Fibroblast of upper back skin (primary cell): ENCODE measurements around the gene CAMKMT.

Experiments
- DNase-seq: peaks from one replicate; pipeline ENCODE4 v3.0.0-alpha.2; 2013

The CAMKMT gene

GRCh38 chr2:44778671-44779476, 417.1 kb downstream of the CAMKMT start:
- DNase-seq, result no peak

GRCh38 chr2:44779793-44780192, 418.0 kb downstream of the CAMKMT start:
- no peak for DNase-seq

- DNase-seq, result no peak
Measured at GRCh38 chr2:44780406-44780805, 418.7 kb downstream of the CAMKMT start.

GRCh38 chr2:44785433-44785832, 423.7 kb downstream of the CAMKMT start:
- DNase-seq, result no peak

- no peak for DNase-seq
Measured at GRCh38 chr2:44786045-44786816, 424.5 kb downstream of the CAMKMT start.

GRCh38 chr2:44786817-44787214, 425.1 kb downstream of the CAMKMT start:
- no peak for DNase-seq

GRCh38 chr2:44787663-44788062, 425.9 kb downstream of the CAMKMT start:
- DNase-seq, result no peak

- DNase-seq, result no peak
Measured at GRCh38 chr2:44789446-44789845, 427.7 kb downstream of the CAMKMT start.

GRCh38 chr2:44789971-44790721, 428.4 kb downstream of the CAMKMT start:
- no peak for DNase-seq

GRCh38 chr2:44793322-44793870, 431.6 kb downstream of the CAMKMT start:
- peak; percentile 8 for DNase-seq

- DNase-seq, result no peak
Measured at GRCh38 chr2:44796771-44797170, 435.0 kb downstream of the CAMKMT start.

- no peak for DNase-seq
Measured at GRCh38 chr2:44798139-44798659, 436.5 kb downstream of the CAMKMT start.

GRCh38 chr2:44799105-44799504, 437.4 kb downstream of the CAMKMT start:
- DNase-seq, result no peak

GRCh38 chr2:44799754-44800153, 438.0 kb downstream of the CAMKMT start:
- DNase-seq, result no peak

- no peak for DNase-seq
Measured at GRCh38 chr2:44801289-44801840, 439.6 kb downstream of the CAMKMT start.

GRCh38 chr2:44801841-44802776, 440.4 kb downstream of the CAMKMT start:
- DNase-seq, result no peak

GRCh38 chr2:44802777-44803424, 441.2 kb downstream of the CAMKMT start:
- no peak for DNase-seq

- DNase-seq, result no peak
Measured at GRCh38 chr2:44804406-44805265, 442.9 kb downstream of the CAMKMT start.

- no peak for DNase-seq
Measured at GRCh38 chr2:44805401-44806235, 443.9 kb downstream of the CAMKMT start.
